Measurements from ENCODE around the gene SIGLEC9.
A peak's percentile ranks its signal among the peaks of the same experiment; 100 is the strongest.
"Not testable (repeated sequence)": the region's sequence is repeated elsewhere in the genome, so short reads cannot be mapped to it uniquely, and the experiment has no call there.

SIGLEC9 gene

GRCh38 chr19:51123802-51124201, 904 bp upstream of the SIGLEC9 start:
- DNase-seq (ENCODE audit: low spot score), result no peak

- no peak for DNase-seq (ENCODE audit: low spot score)
Observed at GRCh38 chr19:51124216-51124615, 490 bp upstream of the SIGLEC9 start.

GRCh38 chr19:51125421-51126075, 842 bp downstream of the SIGLEC9 start:
- no peak for DNase-seq (ENCODE audit: low spot score)

- no peak for DNase-seq (ENCODE audit: low spot score)
Observed at GRCh38 chr19:51127032-51127431, 2.3 kb downstream of the SIGLEC9 start.

- peak; percentile 35 for DNase-seq (ENCODE audit: low spot score)
Observed at GRCh38 chr19:51127755-51128154, 3.0 kb downstream of the SIGLEC9 start.

GRCh38 chr19:51128227-51128626, 3.5 kb downstream of the SIGLEC9 start:
- DNase-seq (ENCODE audit: low spot score), result no peak

GRCh38 chr19:51129716-51130115, 5.0 kb downstream of the SIGLEC9 start:
- DNase-seq (ENCODE audit: low spot score), result no peak

- DNase-seq (ENCODE audit: low spot score), result no peak
Observed at GRCh38 chr19:51131780-51132680, 7.3 kb downstream of the SIGLEC9 start.

- DNase-seq (ENCODE audit: low spot score), result no peak
Observed at GRCh38 chr19:51135004-51135403, 10.3 kb downstream of the SIGLEC9 start.

- no peak for DNase-seq (ENCODE audit: low spot score)
Observed at GRCh38 chr19:51135986-51136762, 11.5 kb downstream of the SIGLEC9 start.

GRCh38 chr19:51136851-51137551, 12.3 kb downstream of the SIGLEC9 start:
- peak; percentile 51 for DNase-seq (ENCODE audit: low spot score)

- no peak for DNase-seq (ENCODE audit: low spot score)
Observed at GRCh38 chr19:51137792-51138425, 13.2 kb downstream of the SIGLEC9 start.

- DNase-seq (ENCODE audit: low spot score), result peak; percentile 49
Observed at GRCh38 chr19:51138549-51138979, 13.9 kb downstream of the SIGLEC9 start.

GRCh38 chr19:51139299-51140014, 14.8 kb downstream of the SIGLEC9 start:
- DNase-seq (ENCODE audit: low spot score), result peak; percentile 62

- DNase-seq (ENCODE audit: low spot score), result no peak
Observed at GRCh38 chr19:51140441-51140840, 15.7 kb downstream of the SIGLEC9 start.

- DNase-seq (ENCODE audit: low spot score), result no peak
Observed at GRCh38 chr19:51141181-51141580, 16.5 kb downstream of the SIGLEC9 start.

- DNase-seq (ENCODE audit: low spot score), result peak; percentile 48
Observed at GRCh38 chr19:51142119-51142518, 17.4 kb downstream of the SIGLEC9 start, which contains the start of gene SIGLEC7. Gene SIGLEC7, plus strand, starts transcription at chr19:51142301. Its CDS starts 69 bp downstream, at chr19:51142370.

- not testable (repeated sequence) for DNase-seq (ENCODE audit: low spot score)
Observed at GRCh38 chr19:51142809-51143475, 18.2 kb downstream of the SIGLEC9 start.

- no peak for DNase-seq (ENCODE audit: low spot score)
Observed at GRCh38 chr19:51143486-51143885, 18.8 kb downstream of the SIGLEC9 start.

GRCh38 chr19:51144482-51145045, 19.9 kb downstream of the SIGLEC9 start:
- no peak for DNase-seq (ENCODE audit: low spot score)

Data from Ammon's horn (tissue), 1 donor.